Muscle layer of duodenum (tissue), 2 donors: Measurements from ENCODE around the gene RIMKLB.

Experiments used
- H3K27ac ChIP-seq: one replicate; pipeline ENCODE4 v1.7.0; 2013; ENCODE audit warnings: mild to moderate bottlenecking, low read length
- H3K27me3 ChIP-seq: one replicate; pipeline ENCODE4 v1.7.0; 2013; ENCODE audit warnings: low read depth, mild to moderate bottlenecking, control low read depth, low read length
- H3K36me3 ChIP-seq, 2 donors: one replicate each; pipeline ENCODE4 v1.7.0; 2013; ENCODE audit warnings: low read length in 2 of 2, control low read depth in 1 of 2, mild to moderate bottlenecking in 1 of 2; ENCODE audit not compliant: insufficient read depth in 2 of 2, control insufficient read depth in 1 of 2
- H3K4me1 ChIP-seq, 2 donors: one replicate each; pipeline ENCODE4 v1.7.0; 2013; ENCODE audit warnings: low read length in 2 of 2, mild to moderate bottlenecking in 2 of 2, control low read depth in 1 of 2, moderate library complexity in 1 of 2; ENCODE audit not compliant: insufficient read depth in 2 of 2, control insufficient read depth in 1 of 2
- H3K4me3 ChIP-seq, 2 donors: one replicate each; pipeline ENCODE4 v1.7.0; 2013; ENCODE audit warnings: low read length in 2 of 2, low read depth in 1 of 2, mild to moderate bottlenecking in 1 of 2
- H3K9me3 ChIP-seq, 2 donors: one replicate each; pipeline ENCODE4 v1.7.0; 2013; ENCODE audit warnings: low read length in 2 of 2, control low read depth in 1 of 2, mild to moderate bottlenecking in 1 of 2; ENCODE audit not compliant: control insufficient read depth in 1 of 2
- donor health status: healthy.

RIMKLB gene

GRCh38 chr12:8821591-8821990, 123.8 kb downstream of the RIMKLB start:
- no peaks in the 10 kb centered on the region for H3K36me3 ChIP-seq
- H3K4me1 ChIP-seq: no peaks in the 10 kb centered on the region
- no peak overlapping the region for H3K4me3 ChIP-seq
- H3K27me3 ChIP-seq: no peaks in the 10 kb centered on the region
- no peak overlapping the region for H3K27ac ChIP-seq
- no peaks in the 10 kb centered on the region for H3K9me3 ChIP-seq

GRCh38 chr12:8822298-8822697, 124.5 kb downstream of the RIMKLB start, which contains the start of gene A2ML1:
TSS of gene A2ML1 (plus strand) at chr12:8822621. CDS start at chr12:8822652, 31 bp downstream.
- H3K9me3 ChIP-seq: no peaks in the 10 kb centered on the region

GRCh38 chr12:8823565-8824300, 125.9 kb downstream of the RIMKLB start:
- Histone ChIP-seq H3K4me1 (no peaks in the 10 kb centered on the region), H3K9me3 (no peaks in the 10 kb centered on the region), H3K36me3 (no peaks in the 10 kb centered on the region), H3K4me3 (no peak overlapping the region), H3K27ac (no peak overlapping the region), H3K27me3 (no peaks in the 10 kb centered on the region)

More at GRCh38 chr12:8822298-8822697, 124.5 kb downstream of the RIMKLB start, which contains the start of gene A2ML1:
- Histone ChIP-seq H3K36me3 (no peaks in the 10 kb centered on the region), H3K27me3 (no peaks in the 10 kb centered on the region), H3K4me3 (no peak within 1 kb of the TSS), H3K4me1 (no peaks in the 10 kb centered on the region), H3K27ac (no peak within 1 kb of the TSS)

GRCh38 chr12:8827551-8828256, 129.9 kb downstream of the RIMKLB start:
- Histone ChIP-seq H3K4me1 (no peaks in the 10 kb centered on the region), H3K27ac (no peak overlapping the region), H3K9me3 (no peaks in the 10 kb centered on the region), H3K27me3 (no peaks in the 10 kb centered on the region), H3K36me3 (no peaks in the 10 kb centered on the region), H3K4me3 (no peak overlapping the region)

- Histone ChIP-seq H3K27me3 (no peaks in the 10 kb centered on the region), H3K4me3 (no peak overlapping the region), H3K27ac (no peak overlapping the region), H3K36me3 (no peaks in the 10 kb centered on the region), H3K4me1 (no peaks in the 10 kb centered on the region), H3K9me3 (no peaks in the 10 kb centered on the region)
Observed at GRCh38 chr12:8828257-8829124, 130.7 kb downstream of the RIMKLB start.

- Histone ChIP-seq H3K4me3 (no peak overlapping the region), H3K36me3 (no peaks in the 10 kb centered on the region), H3K4me1 (no peaks in the 10 kb centered on the region), H3K9me3 (no peaks in the 10 kb centered on the region), H3K27me3 (no peaks in the 10 kb centered on the region), H3K27ac (no peak overlapping the region)
Observed at GRCh38 chr12:8829125-8829518, 131.3 kb downstream of the RIMKLB start.

GRCh38 chr12:8829621-8830020, 131.8 kb downstream of the RIMKLB start:
- H3K4me3 ChIP-seq: no peak overlapping the region
- H3K9me3 ChIP-seq: no peaks in the 10 kb centered on the region
- H3K4me1 ChIP-seq: no peaks in the 10 kb centered on the region
- H3K27ac ChIP-seq: no peak overlapping the region
- no peaks in the 10 kb centered on the region for H3K27me3 ChIP-seq
- no peaks in the 10 kb centered on the region for H3K36me3 ChIP-seq

GRCh38 chr12:8831116-8831515, 133.3 kb downstream of the RIMKLB start:
- Histone ChIP-seq H3K27ac (no peak overlapping the region), H3K36me3 (no peaks in the 10 kb centered on the region), H3K4me3 (no peak overlapping the region), H3K27me3 (no peaks in the 10 kb centered on the region), H3K4me1 (no peaks in the 10 kb centered on the region), H3K9me3 (no peaks in the 10 kb centered on the region)

GRCh38 chr12:8832500-8832899, 134.7 kb downstream of the RIMKLB start:
- Histone ChIP-seq H3K36me3 (no peaks in the 10 kb centered on the region), H3K27ac (no peak overlapping the region), H3K9me3 (no peaks in the 10 kb centered on the region), H3K27me3 (no peaks in the 10 kb centered on the region), H3K4me1 (no peaks in the 10 kb centered on the region), H3K4me3 (no peak overlapping the region)
